ENCODE results near the gene HERC6.

GRCh38 chr4:88335092-88335665 lies 43.5 kb upstream of the HERC6 start:
- TF ChIP-seq CTCF (IDR thresholded peaks at IDR 0.05) (no peak), EZH2 (IDR thresholded peaks at IDR 0.05; ENCODE audit: borderline replicate concordance, insufficient read depth, low read depth, low read length, poor library complexity, severe bottlenecking) (no peak)
